Common myeloid progenitor, CD34-positive (primary cell): ENCODE data around the gene CTTNBP2.
A peak's percentile ranks its signal among the peaks of the same experiment; 100 is the strongest.
"Not testable (repeated sequence)": the region's sequence is repeated elsewhere in the genome, so short reads cannot be mapped to it uniquely, and the experiment has no call there.

Experiments used
- CTCF ChIA-PET: fragments of 350-600 bp; sonication (Branson Sonifier 250); formaldehyde crosslinking; loops from one replicate; lab custom pipeline; 2021; ENCODE audit warnings: antibody characterized with exemption; lab: Charles Lee
- POLR2A ChIA-PET: fragments of 350-600 bp; sonication (Branson Sonifier 250); formaldehyde crosslinking; loops from one replicate; lab custom pipeline; 2021; ENCODE audit warnings: antibody characterized with exemption; lab: Charles Lee
- DNase-seq, 3 donors: peaks; one replicate each; pipeline versions ENCODE4 v3.0.0 to v3.0.0-alpha.2; 2013
- H3K27ac ChIP-seq, 2 experiments: 1 replicate in 1 of 2; 2 replicates in 1 of 2; pipeline ENCODE4 v1.7.0; 2013; ENCODE audit warnings: inconsistent platforms in 2 of 2, low read length in 2 of 2, mild to moderate bottlenecking in 2 of 2, low read depth in 1 of 2, moderate library complexity in 1 of 2; ENCODE audit not compliant: severe bottlenecking in 2 of 2, insufficient read depth in 1 of 2, poor library complexity in 1 of 2
- H3K27me3 ChIP-seq, 5 experiments: replicated peaks in 2 of 5; 1 replicate in 3 of 5; 2 replicates in 2 of 5; pipeline versions ENCODE4 v1.6.1 to v1.7.0; 2013; ENCODE audit warnings: low read length in 4 of 5, mild to moderate bottlenecking in 2 of 5, moderate library complexity in 2 of 5, inconsistent platforms in 1 of 5; ENCODE audit not compliant: insufficient read depth in 5 of 5, control insufficient read depth in 4 of 5
- H3K36me3 ChIP-seq, 4 experiments: 1 replicate in 2 of 4; 2 replicates in 2 of 4; pipeline versions ENCODE4 v1.6.1 to v1.7.0; 2013; ENCODE audit warnings: low read length in 3 of 4, control low read depth in 1 of 4, mild to moderate bottlenecking in 1 of 4; ENCODE audit not compliant: control insufficient read depth in 4 of 4, insufficient read depth in 4 of 4
- H3K4me1 ChIP-seq, 4 experiments: 1 replicate in 3 of 4; 2 replicates in 1 of 4; pipeline versions ENCODE4 v1.6.1 to v1.7.1; 2013; ENCODE audit warnings: low read length in 3 of 4, mild to moderate bottlenecking in 3 of 4, control low read depth in 1 of 4, inconsistent platforms in 1 of 4, moderate library complexity in 1 of 4; ENCODE audit not compliant: control insufficient read depth in 4 of 4, insufficient read depth in 4 of 4; ENCODE audit errors: control extremely low read depth in 1 of 4
- H3K4me3 ChIP-seq, 7 experiments: 1 replicate in 4 of 7; 2 replicates in 3 of 7; pipeline versions ENCODE4 v1.5.1 to v1.7.0; 2013; ENCODE audit warnings: mild to moderate bottlenecking in 7 of 7, low read length in 6 of 7, moderate library complexity in 6 of 7, inconsistent platforms in 2 of 7, low read depth in 2 of 7, control low read depth in 1 of 7; ENCODE audit not compliant: insufficient read depth in 4 of 7, control insufficient read depth in 1 of 7; ENCODE audit errors: extremely low read depth in 1 of 7
- H3K9me3 ChIP-seq, 5 experiments: 1 replicate in 4 of 5; 2 replicates in 1 of 5; pipeline versions ENCODE4 v1.6.1 to v1.7.1; 2013; ENCODE audit warnings: low read length in 4 of 5, mild to moderate bottlenecking in 2 of 5, inconsistent platforms in 1 of 5, low read depth in 1 of 5, moderate library complexity in 1 of 5; ENCODE audit not compliant: control insufficient read depth in 4 of 5, insufficient read depth in 2 of 5; ENCODE audit errors: control extremely low read depth in 1 of 5
- WGBS: methylation state at CpG from one replicate; pipeline ENCODE4 v1.1.5; 2013; ENCODE audit not compliant: insufficient coverage; 5-methylcytosine and 5-hydroxymethylcytosine counted together

CTTNBP2 gene

GRCh38 chr7:117715784-117716445, 157.3 kb downstream of the CTTNBP2 start:
- H3K27ac ChIP-seq: no peak overlapping the region
- peaks cover 0 to 6% (median 0%) of the 10 kb centered on the region in 4 experiments for H3K4me1 ChIP-seq
- 86% methylated on average over 1 of the region's 3 CpGs for WGBS
- peaks cover 0 to 3% (median 0%) of the 10 kb centered on the region in 5 experiments for H3K27me3 ChIP-seq
- ChIA-PET CTCF (interaction anchor here (0.7 to 1.9 kb wide), 13 partner anchors 9 to 1348 kb away, joined by 3 to 9 read pairs (median 3); no protein-coding TSS in a partner anchor), POLR2A (interaction anchor here (0.6 kb wide), 1 partner anchor 910 kb away, joined by 3 read pairs; no protein-coding TSS in a partner anchor)
- no peak overlapping the region for H3K4me3 ChIP-seq
- no peaks in the 10 kb centered on the region for H3K36me3 ChIP-seq
- peak; percentile 53 to 74 (median 71) for DNase-seq
- H3K9me3 ChIP-seq: no peaks in the 10 kb centered on the region

GRCh38 chr7:117711556-117711955, 161.7 kb downstream of the CTTNBP2 start:
- CTCF ChIA-PET: no interaction called here

GRCh38 chr7:117708173-117708572, 165.1 kb downstream of the CTTNBP2 start:
- H3K4me3 ChIP-seq, DNase-seq, CTCF ChIA-PET, H3K27me3 ChIP-seq, H3K36me3 ChIP-seq, POLR2A ChIA-PET, H3K4me1 ChIP-seq, H3K9me3 ChIP-seq, H3K27ac ChIP-seq: not testable (repeated sequence)
- 100% methylated on average over 3 of the region's 4 CpGs for WGBS

More at GRCh38 chr7:117711556-117711955, 161.7 kb downstream of the CTTNBP2 start:
- Histone ChIP-seq H3K4me3 (no peak overlapping the region), H3K27me3 (no peaks in the 10 kb centered on the region), H3K36me3 (no peaks in the 10 kb centered on the region), H3K4me1 (peaks cover 0 to 6% (median 0%) of the 10 kb centered on the region in 4 experiments), H3K9me3 (no peaks in the 10 kb centered on the region), H3K27ac (no peak overlapping the region)
- WGBS: no CpG with 5 or more reads among the region's 1 CpG
- DNase-seq: no peak
- POLR2A ChIA-PET: no interaction called here

GRCh38 chr7:117707080-117707479, 166.2 kb downstream of the CTTNBP2 start:
- H3K4me1 ChIP-seq: peaks cover 0 to 6% (median 0%) of the 10 kb centered on the region in 4 experiments
- H3K4me3 ChIP-seq: no peak overlapping the region
- no peak for DNase-seq
- no peaks in the 10 kb centered on the region for H3K9me3 ChIP-seq
- no peaks in the 10 kb centered on the region for H3K36me3 ChIP-seq
- H3K27ac ChIP-seq: no peak overlapping the region
- ChIA-PET POLR2A (interaction anchor here (0.7 kb wide), 1 partner anchor 1100 kb away, joined by 3 read pairs; no protein-coding TSS in a partner anchor), CTCF (no interaction called here)
- no peaks in the 10 kb centered on the region for H3K27me3 ChIP-seq

GRCh38 chr7:117706210-117706609, 167.0 kb downstream of the CTTNBP2 start:
- Histone ChIP-seq H3K36me3 (no peaks in the 10 kb centered on the region), H3K27ac (no peak overlapping the region), H3K4me1 (no peaks in the 10 kb centered on the region), H3K9me3 (no peaks in the 10 kb centered on the region), H3K4me3 (no peak overlapping the region), H3K27me3 (no peaks in the 10 kb centered on the region)
- POLR2A ChIA-PET: no interaction called here
- CTCF ChIA-PET: no interaction called here
- DNase-seq: no peak
- WGBS: no CpG with 5 or more reads among the region's 2 CpGs

- H3K27ac ChIP-seq: no peak overlapping the region
- H3K36me3 ChIP-seq: no peaks in the 10 kb centered on the region
- no peaks in the 10 kb centered on the region for H3K9me3 ChIP-seq
- no peaks in the 10 kb centered on the region for H3K4me1 ChIP-seq
- no peaks in the 10 kb centered on the region for H3K27me3 ChIP-seq
- no peak overlapping the region for H3K4me3 ChIP-seq
- ChIA-PET CTCF (no interaction called here), POLR2A (no interaction called here)
- WGBS: 100% methylated on average over 1 of the region's 4 CpGs
- DNase-seq: no peak
These were observed 167.6 kb downstream of the CTTNBP2 start for GRCh38 chr7:117705630-117706029.

GRCh38 chr7:117704063-117704462, 169.2 kb downstream of the CTTNBP2 start:
- WGBS: no CpG with 5 or more reads among the region's 3 CpGs
- no peaks in the 10 kb centered on the region for H3K9me3 ChIP-seq
- ChIA-PET CTCF (no interaction called here), POLR2A (no interaction called here)
- no peaks in the 10 kb centered on the region for H3K4me1 ChIP-seq
- no peak overlapping the region for H3K27ac ChIP-seq
- no peak overlapping the region for H3K4me3 ChIP-seq
- no peak for DNase-seq
- H3K27me3 ChIP-seq: no peaks in the 10 kb centered on the region
- H3K36me3 ChIP-seq: no peaks in the 10 kb centered on the region
